Mesendoderm (in vitro differentiated cells): ENCODE results near the gene TTC6.

Experiments
- DNase-seq: peaks from one replicate; pipeline ENCODE4 v3.0.0; 2013
- H2AK5ac ChIP-seq: 2 replicates; pipeline ENCODE4 v1.6.1; 2013; ENCODE audit warnings: low read length, inconsistent platforms
- H2BK120ac ChIP-seq: 2 replicates; pipeline ENCODE4 v1.6.1; 2013; ENCODE audit warnings: low read depth, mild to moderate bottlenecking, low read length, moderate library complexity, mixed read lengths
- H2BK15ac ChIP-seq: replicated peaks from 2 replicates; pipeline ENCODE4 v1.6.1; 2013; ENCODE audit warnings: low read depth, mild to moderate bottlenecking, moderate library complexity
- H2BK5ac ChIP-seq: 2 replicates; pipeline ENCODE4 v1.6.1; 2013; ENCODE audit warnings: low read length, inconsistent platforms
- H3K18ac ChIP-seq: 2 replicates; pipeline ENCODE4 v1.6.1; 2013; ENCODE audit warnings: mild to moderate bottlenecking, low read length, mixed read lengths
- H3K23ac ChIP-seq: one replicate; pipeline ENCODE4 v1.6.1; 2013; ENCODE audit warnings: low read length
- H3K27ac ChIP-seq: 2 replicates; pipeline ENCODE4 v1.5.1; 2013; ENCODE audit warnings: low read depth, mild to moderate bottlenecking, inconsistent platforms, low read length, moderate library complexity
- H3K27me3 ChIP-seq: 2 replicates; pipeline ENCODE4 v1.6.1; 2013; ENCODE audit warnings: low read length, control low read depth, mild to moderate bottlenecking, inconsistent platforms; ENCODE audit not compliant: insufficient read depth, poor library complexity
- H3K36me3 ChIP-seq: 2 replicates; pipeline ENCODE4 v1.6.1; 2013; ENCODE audit warnings: low read length, inconsistent platforms; ENCODE audit not compliant: control insufficient read depth, insufficient read depth
- H3K4ac ChIP-seq: one replicate; pipeline ENCODE4 v1.6.1; 2013; ENCODE audit warnings: low read depth, mild to moderate bottlenecking, low read length, moderate library complexity
- H3K4me1 ChIP-seq: 2 replicates; pipeline ENCODE4 v1.6.1; 2013; ENCODE audit warnings: low read depth, low read length, inconsistent platforms; ENCODE audit not compliant: control insufficient read depth
- H3K4me2 ChIP-seq: 2 replicates; pipeline ENCODE4 v1.6.1; 2013; ENCODE audit warnings: low read length
- H3K4me3 ChIP-seq: 2 replicates; pipeline ENCODE4 v1.5.1; 2013; ENCODE audit warnings: mild to moderate bottlenecking, low read length
- H3K56ac ChIP-seq: one replicate; pipeline ENCODE4 v1.6.1; 2013; ENCODE audit warnings: low read length
- H3K79me1 ChIP-seq: 2 replicates; pipeline ENCODE4 v1.6.1; 2013; ENCODE audit warnings: low read length, inconsistent platforms
- H3K79me2 ChIP-seq: 2 replicates; pipeline ENCODE4 v1.6.1; 2013; ENCODE audit warnings: mild to moderate bottlenecking, low read length; ENCODE audit not compliant: control insufficient read depth, insufficient read depth
- H3K9ac ChIP-seq: 2 replicates; pipeline ENCODE4 v1.6.1; 2013; ENCODE audit warnings: low read length, inconsistent platforms
- H4K5ac ChIP-seq: one replicate; pipeline ENCODE4 v1.6.1; 2013; ENCODE audit warnings: low read length
- H4K8ac ChIP-seq: one replicate; pipeline ENCODE4 v1.6.1; 2013; ENCODE audit warnings: low read depth, mild to moderate bottlenecking, control low read depth, low read length, moderate library complexity
- WGBS: extraction: QIAGEN DNeasy Blood & Tissue Kit; methylation state at CpG from one replicate; pipeline ENCODE4 v1.1.7; 2013; ENCODE audit warnings: low lambda C conversion rate, missing lambda C conversion rate; ENCODE audit not compliant: insufficient coverage; ENCODE audit errors: extremely low coverage; 5-methylcytosine and 5-hydroxymethylcytosine counted together

The TTC6 gene

GRCh38 chr14:37594238-37594970 is 1.0 kb upstream of the TTC6 start:
- no peaks in the 10 kb centered on the region for H3K79me1 ChIP-seq
- H3K27ac ChIP-seq = no peak overlapping the region
- H3K4me2 ChIP-seq = peak overlapping the region; percentile 51
- no peak overlapping the region for H2BK5ac ChIP-seq
- H2BK15ac ChIP-seq = no peak overlapping the region
- DNase-seq = peak; percentile 90
- no peaks in the 10 kb centered on the region for H3K36me3 ChIP-seq
- H4K8ac ChIP-seq = no peak overlapping the region
- H3K4me3 ChIP-seq = no peak overlapping the region
- peak overlapping the region; percentile 63 for H3K56ac ChIP-seq
- peaks cover 48% of the 10 kb centered on the region for H3K27me3 ChIP-seq
- no peak overlapping the region for H2AK5ac ChIP-seq
- no peak overlapping the region for H3K23ac ChIP-seq
- no peak overlapping the region for H3K4ac ChIP-seq
- peak overlapping the region; percentile 4 for H3K9ac ChIP-seq
- no peaks in the 10 kb centered on the region for H3K4me1 ChIP-seq
- no peak overlapping the region for H3K18ac ChIP-seq
- no peak overlapping the region for H2BK120ac ChIP-seq
- H4K5ac ChIP-seq = no peak overlapping the region
- no peaks in the 10 kb centered on the region for H3K79me2 ChIP-seq
- WGBS = no CpG with 5 or more reads among the region's 56 CpGs

DNA sequence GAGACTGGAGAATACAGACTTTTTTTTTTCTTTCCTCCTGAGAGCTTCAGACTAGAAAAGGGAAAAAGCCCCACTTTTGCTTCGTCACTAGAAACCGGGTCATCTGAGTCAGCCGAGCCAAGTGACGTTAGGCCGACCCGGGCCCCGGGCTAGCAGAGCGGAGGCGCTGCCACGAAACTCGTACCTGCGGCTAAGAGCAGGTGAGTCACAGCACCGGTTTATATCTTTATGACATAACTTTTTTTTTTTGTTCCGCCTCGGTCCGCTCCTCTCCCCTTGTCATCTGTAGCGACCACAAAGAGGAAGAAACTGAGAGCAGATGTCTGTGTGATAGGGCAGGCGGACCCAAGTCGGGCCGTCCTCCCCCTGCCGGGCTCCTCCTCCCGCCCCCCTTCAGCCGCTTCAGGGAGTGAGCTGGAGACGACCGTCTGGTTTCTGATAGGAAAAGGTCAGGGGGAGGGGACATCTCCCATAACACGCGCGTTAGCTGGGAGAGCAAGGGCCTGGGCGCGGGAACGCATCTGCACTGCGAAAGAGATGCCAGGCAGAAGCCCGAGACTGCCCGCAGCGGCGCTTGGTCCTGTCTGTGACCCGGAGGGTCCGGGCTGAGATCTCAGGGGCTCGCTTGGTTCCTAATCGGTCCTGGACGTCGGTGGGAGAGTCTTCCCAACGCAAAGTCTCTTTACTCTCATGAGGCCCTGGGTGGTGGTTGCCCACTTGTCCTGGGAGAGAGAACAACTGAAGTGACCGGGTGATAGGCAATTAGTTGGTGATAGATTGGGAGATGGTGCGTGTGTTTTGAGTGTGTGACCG is 586 bp downstream of the TTC6 start:
- DNase-seq = peak; percentile 70
- no CpG with 5 or more reads among the region's 46 CpGs for WGBS
- Histone ChIP-seq H3K4ac (no peak overlapping the region), H2AK5ac (no peak overlapping the region), H3K36me3 (no peaks in the 10 kb centered on the region), H3K79me2 (no peaks in the 10 kb centered on the region), H3K27ac (no peak overlapping the region), H3K4me2 (peak overlapping the region; percentile 35), H4K5ac (no peak overlapping the region), H3K27me3 (peaks cover 60% of the 10 kb centered on the region), H4K8ac (no peak overlapping the region), H3K23ac (no peak overlapping the region), H2BK15ac (no peak overlapping the region), H3K18ac (no peak overlapping the region), H3K4me3 (no peak overlapping the region), H3K56ac (no peak overlapping the region), H3K9ac (peak overlapping the region; percentile 11), H2BK120ac (no peak overlapping the region), H3K4me1 (no peaks in the 10 kb centered on the region), H3K79me1 (no peaks in the 10 kb centered on the region), H2BK5ac (no peak overlapping the region)

GRCh38 chr14:37596790-37597472 is 1.5 kb downstream of the TTC6 start:
- WGBS = no CpG with 5 or more reads among the region's 7 CpGs
- DNase-seq = no peak
- no peak overlapping the region for H3K27ac ChIP-seq

GRCh38 chr14:37597538-37597913 is 2.1 kb downstream of the TTC6 start:
- no peak overlapping the region for H3K9ac ChIP-seq
- no peak overlapping the region for H3K4ac ChIP-seq
- H3K23ac ChIP-seq = no peak overlapping the region
- no peak overlapping the region for H3K27ac ChIP-seq
- no peak overlapping the region for H4K8ac ChIP-seq
- H2BK5ac ChIP-seq = no peak overlapping the region
- no peak overlapping the region for H3K4me2 ChIP-seq
- DNase-seq = peak; percentile 76
- no peak overlapping the region for H4K5ac ChIP-seq
- no peaks in the 10 kb centered on the region for H3K79me2 ChIP-seq
- H3K36me3 ChIP-seq = no peaks in the 10 kb centered on the region
- no peak overlapping the region for H3K4me3 ChIP-seq
- no CpG with 5 or more reads among the region's 20 CpGs for WGBS
- peaks cover 65% of the 10 kb centered on the region for H3K27me3 ChIP-seq
- no peak overlapping the region for H2AK5ac ChIP-seq
- no peak overlapping the region for H2BK120ac ChIP-seq
- H2BK15ac ChIP-seq = no peak overlapping the region
- H3K56ac ChIP-seq = no peak overlapping the region
- H3K18ac ChIP-seq = no peak overlapping the region
- no peaks in the 10 kb centered on the region for H3K4me1 ChIP-seq
- H3K79me1 ChIP-seq = no peaks in the 10 kb centered on the region

More at GRCh38 chr14:37596790-37597472, 1.5 kb downstream of the TTC6 start:
- H3K23ac ChIP-seq = no peak overlapping the region
- no peak overlapping the region for H2BK5ac ChIP-seq
- no peak overlapping the region for H2AK5ac ChIP-seq
- no peaks in the 10 kb centered on the region for H3K79me2 ChIP-seq
- no peak overlapping the region for H3K4me3 ChIP-seq
- H3K79me1 ChIP-seq = no peaks in the 10 kb centered on the region
- H3K56ac ChIP-seq = no peak overlapping the region
- H3K9ac ChIP-seq = no peak overlapping the region
- peaks cover 67% of the 10 kb centered on the region for H3K27me3 ChIP-seq
- H3K18ac ChIP-seq = no peak overlapping the region
- H2BK15ac ChIP-seq = no peak overlapping the region
- H3K36me3 ChIP-seq = no peaks in the 10 kb centered on the region
- no peak overlapping the region for H3K4ac ChIP-seq
- H3K4me1 ChIP-seq = no peaks in the 10 kb centered on the region
- no peak overlapping the region for H3K4me2 ChIP-seq
- no peak overlapping the region for H2BK120ac ChIP-seq
- H4K8ac ChIP-seq = no peak overlapping the region
- H4K5ac ChIP-seq = no peak overlapping the region

GRCh38 chr14:37597914-37598746 is 2.7 kb downstream of the TTC6 start:
- H2BK15ac ChIP-seq = no peak overlapping the region
- no peak overlapping the region for H2AK5ac ChIP-seq
- H3K4me2 ChIP-seq = peak overlapping the region; percentile 58
- no peaks in the 10 kb centered on the region for H3K4me1 ChIP-seq
- no peak overlapping the region for H4K5ac ChIP-seq
- peak overlapping the region; percentile 77 for H3K56ac ChIP-seq
- no peaks in the 10 kb centered on the region for H3K79me1 ChIP-seq
- H3K79me2 ChIP-seq = no peaks in the 10 kb centered on the region
- WGBS = no CpG with 5 or more reads among the region's 50 CpGs
- H3K4ac ChIP-seq = no peak overlapping the region
- H2BK120ac ChIP-seq = no peak overlapping the region
- H3K23ac ChIP-seq = peak overlapping the region; percentile 94
- H3K4me3 ChIP-seq = no peak overlapping the region
- no peak overlapping the region for H3K27ac ChIP-seq
- no peaks in the 10 kb centered on the region for H3K36me3 ChIP-seq
- H2BK5ac ChIP-seq = no peak overlapping the region
- no peak overlapping the region for H4K8ac ChIP-seq
- no peak for DNase-seq
- H3K27me3 ChIP-seq = peaks cover 60% of the 10 kb centered on the region
- no peak overlapping the region for H3K18ac ChIP-seq
- H3K9ac ChIP-seq = peak overlapping the region; percentile 50
